Lower leg skin (tissue), 3 donors: ENCODE measurements around the gene TENM4.

Experiments
- CTCF ChIP-seq, 3 donors: fragments of 450-650 bp; IDR thresholded peaks; one replicate each; pipeline ENCODE4 v1.5.1; 2016; ENCODE audit warnings: antibody characterized with exemption in 3 of 3, mild to moderate bottlenecking in 3 of 3, moderate library complexity in 2 of 3
- POLR2A ChIP-seq, 2 donors: fragments of 450-650 bp; IDR thresholded peaks; one replicate each; pipeline ENCODE4 v1.6.1; 2016 to 2017; ENCODE audit warnings: antibody characterized with exemption in 2 of 2, mild to moderate bottlenecking in 1 of 2, moderate library complexity in 1 of 2

- TF ChIP-seq POLR2A (IDR thresholded peaks at IDR 0.05) (no peak), CTCF (IDR thresholded peaks at IDR 0.05) (no peak)
Observed at GRCh38 chr11:78732246-78732645, 708.6 kb downstream of the TENM4 start.
